ENCODE data around the gene OGDH. TPM values are rescaled to one million over a fixed set of nuclear protein-coding genes. Genes with fewer than 3 reads are reported as not detected.

OGDH gene
- polyA plus RNA-seq, 4 donors = 79.7 to 95.5 (median 87.9) TPM

- no peak for DNase-seq (ENCODE audit: low read depth in 4 of 4, low spot score in 2 of 4)
Observed at GRCh38 chr7:44617225-44617890, 10.9 kb downstream of the OGDH start.

- DNase-seq (ENCODE audit: low read depth in 4 of 4, low spot score in 2 of 4) = no peak
Observed at GRCh38 chr7:44618045-44618444, 11.6 kb downstream of the OGDH start.

GRCh38 chr7:44618753-44619152 lies 12.3 kb downstream of the OGDH start:
- no peak for DNase-seq (ENCODE audit: low read depth in 4 of 4, low spot score in 2 of 4)

- no peak for DNase-seq (ENCODE audit: low read depth in 4 of 4, low spot score in 2 of 4)
Observed at GRCh38 chr7:44621034-44621749, 14.8 kb downstream of the OGDH start.

- DNase-seq (ENCODE audit: low read depth in 4 of 4, low spot score in 2 of 4) = no peak
Observed at GRCh38 chr7:44621750-44622103, 15.3 kb downstream of the OGDH start.

- DNase-seq (ENCODE audit: low read depth in 4 of 4, low spot score in 2 of 4) = no peak
Observed at GRCh38 chr7:44622342-44623151, 16.1 kb downstream of the OGDH start.

GRCh38 chr7:44624318-44624717 lies 17.9 kb downstream of the OGDH start:
- DNase-seq (ENCODE audit: low read depth in 4 of 4, low spot score in 2 of 4) = no peak

- DNase-seq (ENCODE audit: low read depth in 4 of 4, low spot score in 2 of 4) = no peak
Observed at GRCh38 chr7:44625526-44626471, 19.4 kb downstream of the OGDH start.

- DNase-seq (ENCODE audit: low read depth in 4 of 4, low spot score in 2 of 4) = no peak
Observed at GRCh38 chr7:44626620-44627019, 20.2 kb downstream of the OGDH start.

GRCh38 chr7:44629829-44630522 lies 23.5 kb downstream of the OGDH start:
- DNase-seq (ENCODE audit: low read depth in 4 of 4, low spot score in 2 of 4) = no peak

- DNase-seq (ENCODE audit: low read depth in 4 of 4, low spot score in 2 of 4) = no peak
Observed at GRCh38 chr7:44630792-44631457, 24.5 kb downstream of the OGDH start.

GRCh38 chr7:44631458-44632115 lies 25.2 kb downstream of the OGDH start:
- DNase-seq (ENCODE audit: low read depth in 4 of 4, low spot score in 2 of 4) = no peak

- DNase-seq (ENCODE audit: low read depth in 4 of 4, low spot score in 2 of 4) = no peak
Observed at GRCh38 chr7:44632196-44632595, 25.8 kb downstream of the OGDH start.

- DNase-seq (ENCODE audit: low read depth in 4 of 4, low spot score in 2 of 4) = no peak
Observed at GRCh38 chr7:44633254-44634186, 27.1 kb downstream of the OGDH start.

- DNase-seq (ENCODE audit: low read depth in 4 of 4, low spot score in 2 of 4) = no peak
Observed at GRCh38 chr7:44634187-44634838, 27.9 kb downstream of the OGDH start.

- DNase-seq (ENCODE audit: low read depth in 4 of 4, low spot score in 2 of 4) = no peak
Observed at GRCh38 chr7:44634839-44635591, 28.6 kb downstream of the OGDH start.

Measured in left renal cortex interstitium (tissue), 4 donors.